ENCODE results near the gene GEMIN7.

DNA sequence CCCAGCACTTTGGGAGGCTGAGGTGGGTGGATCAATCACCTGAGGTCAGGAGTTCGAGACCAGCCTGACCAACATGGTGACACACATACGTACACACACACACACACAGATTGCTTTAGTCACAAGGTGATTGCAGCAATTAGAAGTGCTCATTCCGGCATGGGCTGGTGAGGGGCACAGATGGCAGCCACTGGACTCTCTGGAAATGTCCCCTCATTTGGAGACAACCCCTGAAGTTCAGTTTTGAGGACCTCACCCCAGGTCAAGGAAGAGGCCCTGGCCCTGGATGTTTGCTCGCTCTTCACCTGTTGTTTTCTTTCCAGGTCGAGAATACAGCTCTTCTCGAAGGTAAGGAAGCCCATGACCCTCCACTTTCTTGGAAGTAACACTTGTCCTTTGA, 8.8 kb upstream of the GEMIN7 start:
- TF ChIP-seq, protein P1, sequence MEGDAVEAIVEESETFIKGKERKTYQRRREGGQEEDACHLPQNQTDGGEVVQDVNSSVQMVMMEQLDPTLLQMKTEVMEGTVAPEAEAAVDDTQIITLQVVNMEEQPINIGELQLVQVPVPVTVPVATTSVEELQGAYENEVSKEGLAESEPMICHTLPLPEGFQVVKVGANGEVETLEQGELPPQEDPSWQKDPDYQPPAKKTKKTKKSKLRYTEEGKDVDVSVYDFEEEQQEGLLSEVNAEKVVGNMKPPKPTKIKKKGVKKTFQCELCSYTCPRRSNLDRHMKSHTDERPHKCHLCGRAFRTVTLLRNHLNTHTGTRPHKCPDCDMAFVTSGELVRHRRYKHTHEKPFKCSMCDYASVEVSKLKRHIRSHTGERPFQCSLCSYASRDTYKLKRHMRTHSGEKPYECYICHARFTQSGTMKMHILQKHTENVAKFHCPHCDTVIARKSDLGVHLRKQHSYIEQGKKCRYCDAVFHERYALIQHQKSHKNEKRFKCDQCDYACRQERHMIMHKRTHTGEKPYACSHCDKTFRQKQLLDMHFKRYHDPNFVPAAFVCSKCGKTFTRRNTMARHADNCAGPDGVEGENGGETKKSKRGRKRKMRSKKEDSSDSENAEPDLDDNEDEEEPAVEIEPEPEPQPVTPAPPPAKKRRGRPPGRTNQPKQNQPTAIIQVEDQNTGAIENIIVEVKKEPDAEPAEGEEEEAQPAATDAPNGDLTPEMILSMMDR (IDR thresholded peaks at IDR 0.05) = no peak
- no peak for TF ChIP-seq POLR2A (IDR thresholded peaks at IDR 0.05)

All from adrenal gland (tissue), 5 donors.